Hepatocyte (in vitro differentiated cells): ENCODE results near the gene ADAMTSL1. TPM values are rescaled to one million over a fixed set of nuclear protein-coding genes. Genes with fewer than 3 reads are reported as not detected.
A peak's percentile ranks its signal among the peaks of the same experiment; 100 is the strongest.

ENCODE experiments used
- DNase-seq: peaks from one replicate; pipeline ENCODE4 v3.0.0-alpha.2; 2016; ENCODE audit warnings: low spot score
- H2AFZ ChIP-seq: fragments of 200-600 bp; sonication (generic); 2 replicates; pipeline ENCODE4 v1.6.0; 2016; ENCODE audit warnings: antibody characterized with exemption, mild to moderate bottlenecking
- H3K27ac ChIP-seq: fragments of 200-600 bp; sonication (generic); 2 replicates; pipeline ENCODE4 v1.5.1; 2016; ENCODE audit warnings: mild to moderate bottlenecking
- H3K27me3 ChIP-seq: fragments of 200-600 bp; sonication (generic); 2 replicates; pipeline ENCODE4 v1.6.1; 2016
- H3K36me3 ChIP-seq: fragments of 200-600 bp; sonication (generic); replicated peaks from 2 replicates; pipeline ENCODE4 v1.5.1; 2016; ENCODE audit warnings: low read depth; ENCODE audit not compliant: insufficient read depth
- H3K4me1 ChIP-seq: fragments of 200-600 bp; sonication (generic); 2 replicates; pipeline ENCODE4 v1.5.1; 2016; ENCODE audit warnings: mild to moderate bottlenecking, moderate library complexity; ENCODE audit not compliant: insufficient read depth
- H3K4me2 ChIP-seq: fragments of 200-600 bp; sonication (generic); 2 replicates; pipeline ENCODE4 v1.6.0; 2016
- H3K4me3 ChIP-seq: fragments of 200-600 bp; sonication (generic); 2 replicates; pipeline ENCODE4 v1.5.1; 2016; ENCODE audit warnings: mild to moderate bottlenecking
- H3K79me2 ChIP-seq: fragments of 200-600 bp; sonication (generic); 2 replicates; pipeline ENCODE4 v1.6.0; 2017; ENCODE audit warnings: mild to moderate bottlenecking
- H3K9me2 ChIP-seq: fragments of 200-600 bp; sonication (generic); replicated peaks from 2 replicates; pipeline ENCODE4 v1.6.0; 2017; ENCODE audit warnings: mild to moderate bottlenecking; ENCODE audit not compliant: insufficient read depth
- H3K9me3 ChIP-seq: fragments of 200-600 bp; sonication (generic); 2 replicates; pipeline ENCODE4 v1.5.1; 2016; ENCODE audit warnings: low read depth, mild to moderate bottlenecking
- H4K20me1 ChIP-seq: fragments of 200-600 bp; sonication (generic); 2 replicates; pipeline ENCODE4 v1.6.0; 2016; ENCODE audit warnings: mild to moderate bottlenecking; ENCODE audit not compliant: insufficient read depth, poor library complexity, severe bottlenecking
- CTCF ChIP-seq: fragments of 200-600 bp; sonication (generic); IDR thresholded peaks from 2 replicates; pipeline ENCODE4 v1.5.1; 2016; ENCODE audit warnings: antibody characterized with exemption, mild to moderate bottlenecking; ENCODE audit not compliant: poor library complexity
- EZH2 ChIP-seq: fragments of 200-600 bp; sonication (generic); IDR thresholded peaks from 2 replicates; pipeline ENCODE4 v1.6.1; 2016; ENCODE audit warnings: antibody characterized with exemption, mild to moderate bottlenecking, borderline replicate concordance
- EZH2phosphoT487 ChIP-seq: fragments of 200-600 bp; sonication (generic); IDR thresholded peaks from one replicate; pipeline ENCODE4 v1.6.1; 2018; ENCODE audit warnings: antibody characterized with exemption, mild to moderate bottlenecking, low read depth, moderate library complexity; ENCODE audit not compliant: unreplicated experiment, severe bottlenecking
- WGBS: methylation state at CpG from one replicate; pipeline ENCODE4 v1.1.6; 2016; ENCODE audit warnings: low lambda C conversion rate; ENCODE audit errors: missing lambda C conversion rate; 5-methylcytosine and 5-hydroxymethylcytosine counted together
- polyA plus RNA-seq: library from polyadenylated mRNA; unstranded; fragments of >200 nt; fragmentation: Nextera tagmentation; extraction: Ambion mirVana; gene quantifications from 2 replicates; pipeline ENCODE4 v1.2.1, GENCODE V29; 2016
- total RNA-seq: library from RNA; depleted of rRNA; stranded (reverse); fragments of >200 nt; gene quantifications from 2 replicates; pipeline ENCODE4 v1.2.3, GENCODE V29; 2014

Gene ADAMTSL1
- total RNA-seq = 18.2 and 24.0 TPM in 2 replicates
- polyA plus RNA-seq = 7.1 and 7.2 TPM in 2 replicates

GRCh38 chr9:18473652-18474279 is at the start of gene ADAMTSL1:
Gene ADAMTSL1, plus strand, starts transcription at chr9:18474153. Its CDS starts 80 bp downstream, at chr9:18474233.
- Histone ChIP-seq H3K9me3 (no peaks in the 10 kb centered on the region), H3K9me2 (no peaks in the 10 kb centered on the region), H3K79me2 (peaks cover 10% of the 10 kb centered on the region), H3K4me3 (peak within 1 kb of the TSS; percentile 14), H3K4me1 (peaks cover 3% of the 10 kb centered on the region), H4K20me1 (no peaks in the 10 kb centered on the region), H3K36me3 (no peaks in the 10 kb centered on the region), H3K27ac (peak within 1 kb of the TSS; percentile 79), H3K27me3 (no peaks in the 10 kb centered on the region), H2AFZ (no peak within 1 kb of the TSS), H3K4me2 (peak within 1 kb of the TSS; percentile 71)
- no peak for TF ChIP-seq EZH2
- 3% methylated on average over 13 of the region's 13 CpGs for WGBS
- DNase-seq = peak; percentile 60

GRCh38 chr9:18427691-18428090 is 46.3 kb upstream of the ADAMTSL1 start:
- TF ChIP-seq CTCF (no peak), EZH2 (no peak), EZH2phosphoT487 (no peak)
- H2AFZ ChIP-seq = no peak overlapping the region
- no peaks in the 10 kb centered on the region for H3K4me1 ChIP-seq
- H3K4me3 ChIP-seq = no peak overlapping the region
- H3K9me2 ChIP-seq = no peaks in the 10 kb centered on the region
- no peak overlapping the region for H3K27ac ChIP-seq
- no peaks in the 10 kb centered on the region for H3K36me3 ChIP-seq
- H3K27me3 ChIP-seq = no peaks in the 10 kb centered on the region
- no peaks in the 10 kb centered on the region for H4K20me1 ChIP-seq
- 76% methylated on average over 4 of the region's 4 CpGs for WGBS
- no peaks in the 10 kb centered on the region for H3K79me2 ChIP-seq
- DNase-seq = no peak
- no peak overlapping the region for H3K4me2 ChIP-seq
- H3K9me3 ChIP-seq = no peaks in the 10 kb centered on the region

GRCh38 chr9:18428661-18429060 is 45.3 kb upstream of the ADAMTSL1 start:
- no peak overlapping the region for H3K4me3 ChIP-seq
- no peaks in the 10 kb centered on the region for H3K27me3 ChIP-seq
- no peaks in the 10 kb centered on the region for H3K9me3 ChIP-seq
- H3K9me2 ChIP-seq = no peaks in the 10 kb centered on the region
- H3K4me1 ChIP-seq = no peaks in the 10 kb centered on the region
- no peak overlapping the region for H3K4me2 ChIP-seq
- TF ChIP-seq EZH2 = no peak
- TF ChIP-seq EZH2phosphoT487 = no peak
- TF ChIP-seq CTCF = no peak
- no peak for DNase-seq
- no peak overlapping the region for H3K27ac ChIP-seq
- H4K20me1 ChIP-seq = no peaks in the 10 kb centered on the region
- no peaks in the 10 kb centered on the region for H3K36me3 ChIP-seq
- no peak overlapping the region for H2AFZ ChIP-seq
- 65% methylated on average over 3 of the region's 3 CpGs for WGBS
- no peaks in the 10 kb centered on the region for H3K79me2 ChIP-seq

- TF ChIP-seq EZH2phosphoT487 (no peak), EZH2 (no peak), CTCF (no peak)
- Histone ChIP-seq H3K36me3 (no peaks in the 10 kb centered on the region), H4K20me1 (no peaks in the 10 kb centered on the region), H3K4me1 (no peaks in the 10 kb centered on the region), H3K27me3 (no peaks in the 10 kb centered on the region), H3K9me2 (no peaks in the 10 kb centered on the region), H3K79me2 (no peaks in the 10 kb centered on the region), H3K27ac (no peak overlapping the region), H3K9me3 (no peaks in the 10 kb centered on the region), H3K4me2 (no peak overlapping the region), H2AFZ (no peak overlapping the region), H3K4me3 (no peak overlapping the region)
- 77% methylated on average over 2 of the region's 2 CpGs for WGBS
- DNase-seq = no peak
Measured at GRCh38 chr9:18429070-18429469, 44.9 kb upstream of the ADAMTSL1 start.
